Limb (tissue), 2 donors: ENCODE measurements around the gene C1orf198.
"Not testable (repeated sequence)": the region's sequence is repeated elsewhere in the genome, so short reads cannot be mapped to it uniquely, and the experiment has no call there.

Experiments
- DNase-seq, 2 donors: peaks; one replicate each; pipeline ENCODE4 v3.0.0-alpha.2; 2016; ENCODE audit errors: extremely low spot score in 2 of 2

Gene C1orf198

GRCh38 chr1:230861489-230861888, 6.8 kb downstream of the C1orf198 start:
- no peak for DNase-seq

- no peak for DNase-seq
Observed at GRCh38 chr1:230860617-230861384, 7.5 kb downstream of the C1orf198 start.

GRCh38 chr1:230858918-230859729, 9.2 kb downstream of the C1orf198 start:
- no peak for DNase-seq

- DNase-seq, result no peak
Observed at GRCh38 chr1:230858236-230858820, 10.0 kb downstream of the C1orf198 start.

GRCh38 chr1:230857822-230858221, 10.5 kb downstream of the C1orf198 start:
- DNase-seq, result no peak

GRCh38 chr1:230857077-230857476, 11.2 kb downstream of the C1orf198 start:
- no peak for DNase-seq

GRCh38 chr1:230855886-230856285, 12.4 kb downstream of the C1orf198 start:
- DNase-seq, result no peak

GRCh38 chr1:230854423-230854822, 13.9 kb downstream of the C1orf198 start:
- DNase-seq, result no peak

- DNase-seq, result no peak
Observed at GRCh38 chr1:230853731-230854130, 14.6 kb downstream of the C1orf198 start.

GRCh38 chr1:230852959-230853358, 15.4 kb downstream of the C1orf198 start:
- no peak for DNase-seq

- DNase-seq, result peak in 1 of 2 donors; percentile 54
Observed at GRCh38 chr1:230851291-230851691, 17.0 kb downstream of the C1orf198 start.

- DNase-seq, result no peak
Observed at GRCh38 chr1:230850547-230850946, 17.8 kb downstream of the C1orf198 start.

- DNase-seq, result peak; percentile 68 to 81
Observed at GRCh38 chr1:230849451-230850224, 18.7 kb downstream of the C1orf198 start.

GRCh38 chr1:230848235-230848634, 20.1 kb downstream of the C1orf198 start:
- DNase-seq, result no peak

GRCh38 chr1:230845184-230845583, 23.1 kb downstream of the C1orf198 start:
- not testable (repeated sequence) for DNase-seq

GRCh38 chr1:230844561-230844960, 23.8 kb downstream of the C1orf198 start:
- no peak for DNase-seq

- DNase-seq, result no peak
Observed at GRCh38 chr1:230843503-230844309, 24.6 kb downstream of the C1orf198 start.

- DNase-seq, result no peak
Observed at GRCh38 chr1:230842801-230843200, 25.5 kb downstream of the C1orf198 start.

- DNase-seq, result no peak
Observed at GRCh38 chr1:230839173-230839572, 29.1 kb downstream of the C1orf198 start.

- no peak for DNase-seq
Observed at GRCh38 chr1:230836793-230837192, 31.5 kb downstream of the C1orf198 start.

- no peak for DNase-seq
Observed at GRCh38 chr1:230836347-230836746, 32.0 kb downstream of the C1orf198 start.
